GM21576 (cell line): ENCODE data around the gene TMEM120A.

ENCODE experiments used
- ATAC-seq: cut with Tn5 transposase; IDR thresholded peaks from one replicate; pipeline ENCODE4 v1.9.1; 2021; ENCODE audit warnings: mild to moderate bottlenecking, moderate library complexity; ENCODE audit not compliant: unreplicated experiment

The TMEM120A gene

DNA sequence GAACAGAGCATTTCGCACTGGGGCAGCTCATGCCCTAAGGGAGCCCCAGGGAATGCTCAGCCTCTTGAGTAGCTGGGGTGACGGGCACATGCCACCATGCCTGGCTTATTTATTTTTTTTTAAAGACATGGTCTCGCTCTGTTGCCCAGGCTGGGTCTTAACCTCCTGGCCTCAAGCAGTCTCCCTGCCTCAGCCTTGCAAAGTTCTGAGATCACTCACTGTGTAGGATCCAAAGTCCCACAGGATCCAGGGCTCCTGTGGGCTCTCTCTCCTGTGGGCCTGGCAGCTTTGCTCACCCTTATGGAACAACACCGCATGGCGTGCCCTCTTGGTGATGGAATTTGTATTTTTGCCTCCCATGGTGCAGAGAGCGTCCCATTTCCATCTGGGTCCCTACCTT is 34.0 kb downstream of the TMEM120A start:
- no peak for ATAC-seq

GRCh38 chr7:75958802-75959543 is 35.4 kb downstream of the TMEM120A start:
- ATAC-seq, result no peak

GRCh38 chr7:75957021-75957736 is 37.2 kb downstream of the TMEM120A start:
- ATAC-seq, result no peak

- no peak for ATAC-seq
Measured at GRCh38 chr7:75955331-75955955, 39.0 kb downstream of the TMEM120A start.

DNA sequence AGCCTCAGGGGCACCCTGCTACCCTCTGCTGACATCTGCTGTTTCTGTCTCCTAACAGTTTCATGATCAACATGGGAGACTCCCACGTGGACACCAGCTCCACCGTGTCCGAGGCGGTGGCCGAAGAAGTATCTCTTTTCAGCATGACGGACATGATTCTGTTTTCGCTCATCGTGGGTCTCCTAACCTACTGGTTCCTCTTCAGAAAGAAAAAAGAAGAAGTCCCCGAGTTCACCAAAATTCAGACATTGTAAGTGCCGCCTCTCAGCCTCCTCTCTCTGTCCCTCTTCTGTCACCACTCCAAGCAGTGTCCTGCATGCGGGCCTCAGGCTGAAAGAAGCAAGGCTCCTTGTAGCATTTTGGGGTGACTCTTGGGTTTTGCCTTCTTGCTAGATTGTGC is 40.5 kb downstream of the TMEM120A start:
- ATAC-seq, result no peak

DNA sequence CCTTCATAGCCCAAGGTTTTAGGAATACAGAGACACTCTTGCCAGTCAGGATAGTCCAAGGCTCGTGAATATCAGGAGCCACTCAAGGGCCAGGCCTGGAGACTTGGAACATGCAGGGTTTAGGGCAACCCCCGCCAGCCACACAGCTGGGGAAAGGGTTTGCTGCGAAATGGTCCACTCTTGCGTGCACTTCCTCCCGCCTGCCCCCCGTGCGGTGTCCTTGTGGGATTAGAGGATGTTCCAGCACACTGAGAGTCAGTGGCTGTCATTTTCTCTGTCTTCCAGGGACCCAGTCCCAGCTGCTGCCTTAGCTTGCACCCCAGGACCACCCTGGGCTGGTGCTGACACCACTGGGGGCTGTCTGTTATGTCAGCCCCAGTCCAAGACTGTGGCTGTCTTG is 41.0 kb downstream of the TMEM120A start:
- no peak for ATAC-seq

DNA sequence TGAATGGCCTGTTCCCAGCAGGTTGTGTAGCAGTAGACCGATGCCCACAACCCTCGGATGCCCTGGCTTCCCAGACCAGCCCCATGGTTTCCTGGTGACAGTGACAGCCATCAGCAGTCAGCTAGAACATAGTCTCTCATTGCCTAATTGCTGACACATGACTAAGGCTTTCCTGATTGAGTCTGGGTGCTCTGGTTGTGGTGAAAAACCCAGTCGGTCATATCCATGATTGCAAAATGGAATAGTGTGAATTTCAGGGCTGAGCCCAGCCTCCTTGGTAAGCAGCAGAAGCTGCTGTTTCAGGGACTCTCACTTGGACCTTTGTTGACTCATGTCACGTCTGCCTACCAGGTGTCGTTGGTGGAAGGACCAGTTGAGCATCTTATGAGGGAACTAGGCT is 42.9 kb downstream of the TMEM120A start:
- ATAC-seq, result no peak

DNA sequence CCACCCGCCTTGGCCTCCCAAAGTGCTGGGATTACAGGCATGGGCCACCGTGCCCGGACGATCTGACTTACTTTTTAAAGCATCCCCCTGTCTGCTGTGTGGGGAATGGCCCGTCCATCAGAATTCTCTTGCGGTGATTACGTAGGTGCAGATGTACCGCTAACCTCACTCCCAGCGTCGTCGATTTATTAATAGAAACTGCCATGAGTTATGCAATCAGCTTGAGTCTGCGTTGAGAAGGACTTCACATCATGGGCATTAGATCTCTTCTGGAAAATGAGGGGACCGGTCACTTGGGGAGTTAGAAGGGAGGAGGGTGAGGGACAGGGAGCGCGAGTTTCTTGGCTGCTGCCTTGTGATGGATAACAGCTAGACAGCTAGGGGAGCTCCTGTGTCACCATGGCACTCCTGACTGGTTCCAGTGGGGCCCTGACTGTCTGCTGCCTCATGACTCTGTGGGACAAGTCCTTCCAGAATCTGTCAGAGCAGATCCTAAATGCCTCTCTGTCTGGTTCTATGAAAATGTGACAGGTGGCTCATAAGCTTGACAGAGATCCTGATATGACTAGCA is 44.2 kb downstream of the TMEM120A start:
- ATAC-seq, result no peak

DNA sequence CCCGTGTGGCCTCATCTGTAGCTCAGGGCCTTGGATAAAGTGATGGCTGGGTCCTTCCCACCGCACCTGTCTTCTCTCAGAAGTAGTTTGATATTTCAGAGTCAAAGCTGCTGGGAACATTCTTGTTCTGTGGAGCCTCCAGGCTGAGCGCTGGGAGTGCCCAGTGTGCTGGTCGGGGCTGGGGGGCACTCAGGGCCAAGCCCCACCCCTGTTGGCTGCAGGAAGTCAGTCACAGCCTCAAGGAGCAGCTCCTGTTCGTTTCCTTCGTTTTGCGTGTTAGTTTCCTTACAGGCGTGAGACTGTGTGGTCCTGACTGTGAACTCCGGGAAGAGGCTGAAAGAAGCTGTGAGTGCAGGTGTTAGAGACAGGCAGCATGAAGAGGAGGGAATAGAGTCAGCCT is 46.2 kb downstream of the TMEM120A start:
- ATAC-seq, result no peak

DNA sequence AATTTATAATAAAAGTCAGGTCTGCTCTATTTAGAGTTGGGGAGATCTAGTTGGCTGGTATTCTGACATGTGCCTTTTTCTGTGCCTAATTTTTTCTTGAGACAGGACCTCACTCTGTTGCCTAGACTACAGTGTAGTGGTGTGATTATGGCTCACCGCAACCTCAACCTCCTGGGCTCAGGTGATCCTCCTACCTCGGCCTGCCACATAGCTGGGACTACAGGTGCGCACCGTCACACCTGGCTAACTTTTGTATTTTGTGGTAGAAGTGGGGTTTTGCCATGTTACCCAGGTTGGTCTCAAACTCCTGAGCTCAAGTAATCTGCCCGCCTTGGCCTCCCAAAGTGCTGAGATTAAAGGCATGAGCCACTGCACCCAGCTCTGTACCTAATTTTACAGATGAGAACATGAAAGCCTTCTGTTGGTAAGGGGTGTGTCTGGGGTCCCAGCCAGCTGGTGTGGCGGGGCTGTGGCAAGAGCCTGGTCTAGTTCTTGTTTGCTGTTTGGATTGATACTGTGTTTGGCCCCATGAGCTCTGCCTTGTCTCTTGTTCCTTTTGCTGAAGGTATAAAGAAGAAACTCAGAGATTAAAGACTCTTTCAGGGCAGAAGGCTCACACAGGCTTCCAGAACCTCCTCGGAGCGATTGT is 48.1 kb downstream of the TMEM120A start:
- no peak for ATAC-seq

DNA sequence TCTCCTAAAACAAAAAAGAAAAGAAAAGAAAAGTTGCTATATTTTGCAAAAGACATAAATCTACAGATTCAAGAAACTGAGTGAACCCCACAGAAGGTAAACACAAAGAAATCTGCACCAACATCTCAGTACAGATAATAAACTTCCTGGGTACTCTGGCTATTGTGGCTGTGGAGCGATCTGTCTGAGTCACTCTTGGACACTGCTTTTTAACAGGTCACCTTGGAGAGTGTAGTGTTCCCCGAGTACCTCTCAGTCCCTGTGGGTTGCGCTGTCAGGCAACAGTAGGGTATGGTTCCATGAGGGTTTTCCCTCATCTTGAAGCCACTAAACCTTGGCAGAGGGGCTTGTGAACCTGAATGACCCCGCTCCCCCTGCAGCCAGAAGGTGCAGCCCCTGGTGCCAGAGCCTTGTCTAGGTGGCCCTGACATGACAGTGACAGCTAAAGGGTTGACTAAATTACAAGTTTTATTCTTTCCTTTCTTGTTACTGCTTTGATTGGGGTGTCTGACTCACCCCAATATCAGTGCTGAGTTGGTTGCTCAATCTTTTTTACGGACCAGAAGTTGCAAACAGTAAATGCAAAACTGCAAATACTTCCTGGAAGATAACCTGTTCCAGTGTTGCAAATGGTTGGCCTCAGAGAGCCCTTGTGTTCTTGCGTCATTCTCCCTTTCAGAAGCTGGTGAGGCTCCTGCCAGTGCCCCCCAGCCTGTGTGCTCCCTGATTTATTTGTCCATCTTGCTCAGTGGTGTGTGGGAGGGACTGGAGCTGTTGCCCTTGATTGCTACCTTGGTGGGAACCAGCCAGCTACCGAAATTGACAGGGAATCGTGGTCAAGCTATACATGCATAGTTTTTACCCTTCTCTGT is 48.9 kb downstream of the TMEM120A start:
- ATAC-seq, result no peak

DNA sequence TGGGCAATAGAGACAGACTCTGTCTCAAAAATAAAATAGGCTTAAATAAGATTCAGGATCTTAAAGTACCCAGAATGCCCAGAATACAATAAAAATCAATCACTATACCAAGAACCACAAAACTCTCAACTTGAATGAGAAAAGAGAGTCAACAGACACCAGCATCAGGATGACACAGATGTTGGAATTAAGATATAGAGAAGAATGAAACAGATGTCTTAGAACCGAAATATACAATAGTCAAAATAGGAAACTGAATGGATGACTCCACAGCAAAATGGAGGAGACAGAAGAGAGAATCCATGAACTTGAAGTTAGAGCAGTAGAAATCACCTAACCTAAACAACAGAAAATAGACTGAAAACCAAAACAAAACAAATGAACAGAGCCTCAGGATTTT is 49.9 kb downstream of the TMEM120A start:
- no peak for ATAC-seq

DNA sequence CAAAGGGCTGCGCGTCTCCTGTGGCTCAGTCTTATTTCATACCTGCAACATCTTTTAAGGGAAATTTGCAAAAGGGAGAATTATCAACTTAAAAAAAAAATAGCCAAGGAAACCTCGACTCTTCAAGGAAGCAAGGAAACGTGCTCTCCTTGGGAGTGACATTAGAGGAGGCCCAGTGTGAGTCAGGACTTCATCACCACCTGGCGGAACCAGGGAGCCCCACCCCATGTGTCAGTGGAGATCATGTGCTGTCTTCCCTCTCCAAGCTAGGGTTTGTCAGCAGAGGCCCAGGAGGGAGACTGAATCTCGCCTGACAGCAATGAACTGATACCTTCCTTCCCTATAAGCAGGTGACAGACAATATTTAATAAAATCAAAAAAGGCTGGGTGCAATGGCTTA is 50.5 kb downstream of the TMEM120A start:
- no peak for ATAC-seq

DNA sequence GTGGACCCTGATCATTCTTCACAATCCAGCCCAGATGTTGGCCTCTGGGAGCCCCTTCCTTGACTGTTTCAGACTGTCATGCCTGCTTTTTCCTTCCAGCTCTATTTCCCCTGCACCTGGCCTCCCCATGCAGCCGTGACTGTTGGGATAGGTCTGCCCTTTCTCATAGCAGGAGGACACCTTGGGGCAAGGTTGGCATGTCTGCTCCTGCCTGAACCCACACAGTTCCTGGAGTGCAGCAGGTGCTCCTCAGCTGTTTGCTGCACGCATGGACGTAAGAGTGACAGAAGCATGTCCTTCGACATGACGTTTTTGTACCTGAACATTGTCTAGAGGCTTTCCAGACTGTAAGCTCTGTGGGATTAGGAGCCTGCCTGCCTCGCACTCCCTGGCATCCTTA is 55.5 kb downstream of the TMEM120A start:
- ATAC-seq, result no peak

GRCh38 chr7:75937958-75938786 is 56.2 kb downstream of the TMEM120A start:
- no peak for ATAC-seq
